IMR-90 (cell line): ENCODE measurements around the gene OR51T1.

Experiments used
- CTCF ChIP-seq: conservative IDR thresholded peaks from 2 replicates; pipeline ENCODE4 v1.5.1; 2012; ENCODE audit warnings: mild to moderate bottlenecking, low read depth, low read length, improper control_type of control experiment
- RAD21 ChIP-seq: IDR thresholded peaks from 2 replicates; pipeline ENCODE4 v1.6.1; 2012; ENCODE audit warnings: low read length, improper control_type of control experiment

- TF ChIP-seq CTCF (no peak), RAD21 (no peak)
These were observed 15.8 kb upstream of the OR51T1 start for GRCh38 chr11:4865855-4866254.
